Aortic smooth muscle cell (primary cell): Measurements from ENCODE around the gene SUPV3L1. TPM values are rescaled to one million over a fixed set of nuclear protein-coding genes. Genes with fewer than 3 reads are reported as not detected.

Experiments used
- total RNA-seq: library from RNA; depleted of rRNA; stranded (reverse); fragments of >200 nt; gene quantifications from 2 replicates; pipeline ENCODE4 v1.2.3, GENCODE V29; 2014

The SUPV3L1 gene
- 23.3 and 25.1 TPM in 2 replicates for total RNA-seq

GRCh38 chr10:69179743-69180524 is at the start of gene SUPV3L1:
SUPV3L1 (plus strand) TSS chr10:69180234; CDS start chr10:69180292, 58 bp downstream.

GRCh38 chr10:69220041-69220451 is 40.0 kb downstream of the SUPV3L1 start, which contains the start of gene HKDC1:
HKDC1 (plus strand) TSS chr10:69220332; CDS start chr10:69220436, 104 bp downstream.

Other genes starting within 250 kb of the SUPV3L1 start
- 43.5 and 68.3 TPM in 2 replicates for gene DDX21, start 224.1 kb upstream of the SUPV3L1 start, total RNA-seq
- gene KIFBP, start 191.4 kb upstream of the SUPV3L1 start, total RNA-seq, result 35.9 and 39.2 TPM in 2 replicates
- 257 and 310 TPM in 2 replicates for gene SRGN, start 92.1 kb upstream of the SUPV3L1 start, total RNA-seq
- 27.3 and 35.2 TPM in 2 replicates for gene VPS26A, start 56.1 kb upstream of the SUPV3L1 start, total RNA-seq
- 1.4 and 1.7 TPM in 2 replicates for gene HKDC1, start 40.1 kb downstream of the SUPV3L1 start, total RNA-seq
- gene HK1, start 98.3 kb downstream of the SUPV3L1 start, total RNA-seq, result 241 and 301 TPM in 2 replicates
- 0.19 and 0.40 TPM in 2 replicates for gene TACR2, start 236.7 kb downstream of the SUPV3L1 start, total RNA-seq